HepG2 (cell line): ENCODE data around the gene ERBB3. TPM values are rescaled to one million over a fixed set of nuclear protein-coding genes. Genes with fewer than 3 reads are reported as not detected.
A peak's percentile ranks its signal among the peaks of the same experiment; 100 is the strongest.

Experiments used
- ATM ChIP-seq: fragments of 450-650 bp; IDR thresholded peaks from 2 replicates; pipeline ENCODE4 v1.7.1; 2017; ENCODE audit warnings: mild to moderate bottlenecking, borderline replicate concordance
- BRCA1 ChIP-seq: sonication (generic); formaldehyde crosslinking; IDR thresholded peaks from 2 replicates; pipeline ENCODE4 v1.4.0; 2020; ENCODE audit warnings: missing genetic modification reagents
- CBFB ChIP-seq: sonication (generic); formaldehyde crosslinking; IDR thresholded peaks from 2 replicates; pipeline ENCODE4 v1.4.0; 2020; ENCODE audit warnings: missing genetic modification reagents
- CBX1 ChIP-seq: IDR thresholded peaks from one replicate; pipeline ENCODE4 v1.6.1; 2016; ENCODE audit warnings: antibody characterized with exemption, low read depth
- EP300 ChIP-seq, 3 experiments: sonication (generic) in 1 of 3; formaldehyde crosslinking in 1 of 3; IDR thresholded peaks; 2 replicates each; pipeline versions ENCODE4 v1.5.1 to v1.6.1; 2011 to 2020; ENCODE audit warnings: low read depth in 2 of 3, low read length in 2 of 3, borderline replicate concordance in 1 of 3, improper control_type of control experiment in 1 of 3, mild to moderate bottlenecking in 1 of 3, missing genetic modification reagents in 1 of 3, moderate library complexity in 1 of 3
- NFE2L1 ChIP-seq: sonication (generic); formaldehyde crosslinking; IDR thresholded peaks from 2 replicates; pipeline ENCODE4 v1.4.0; 2020; ENCODE audit warnings: missing genetic modification reagents, mild to moderate bottlenecking, borderline replicate concordance
- RBFOX2 ChIP-seq: fragments of 200-400 bp; formaldehyde crosslinking; IDR thresholded peaks from 2 replicates; pipeline ENCODE4 v1.6.1; 2017; ENCODE audit warnings: low read depth, mild to moderate bottlenecking, low read length
- RNF2 ChIP-seq: fragments of 450-650 bp; conservative IDR thresholded peaks from 2 replicates; pipeline ENCODE4 v1.6.1; 2016; ENCODE audit warnings: low read depth
- RXRA ChIP-seq: sonication (generic); formaldehyde crosslinking; IDR thresholded peaks from 2 replicates; pipeline ENCODE4 v1.5.1; 2020; ENCODE audit warnings: missing genetic modification reagents
- SAP130 ChIP-seq: IDR thresholded peaks from 2 replicates; pipeline ENCODE4 v1.6.1; 2016; ENCODE audit warnings: low read depth
- SIN3B ChIP-seq: fragments of 150-350 bp; IDR thresholded peaks from 2 replicates; pipeline ENCODE4 v1.6.1; 2014; ENCODE audit warnings: low read length
- SNAI1 ChIP-seq: sonication (generic); formaldehyde crosslinking; IDR thresholded peaks from 2 replicates; pipeline ENCODE4 v1.5.0; 2020; ENCODE audit warnings: mild to moderate bottlenecking, missing genetic modification reagents, borderline replicate concordance
- SP4 ChIP-seq: sonication (generic); formaldehyde crosslinking; IDR thresholded peaks from 2 replicates; pipeline ENCODE4 v1.8.1; 2023; ENCODE audit warnings: mild to moderate bottlenecking, missing genetic modification reagents
- SRSF1 ChIP-seq: fragments of 200-400 bp; formaldehyde crosslinking; optimal IDR thresholded peaks from 2 replicates; pipeline ENCODE3; 2017; ENCODE audit warnings: mild to moderate bottlenecking, low read depth, low read length, moderate library complexity
- THAP11 ChIP-seq: IDR thresholded peaks from 2 replicates; pipeline ENCODE4 v1.6.1; 2016; ENCODE audit warnings: missing biosample characterization, missing genetic modification reagents
- ZBTB20 ChIP-seq: sonication (generic); formaldehyde crosslinking; IDR thresholded peaks from 2 replicates; pipeline ENCODE4 v1.8.1; 2023; ENCODE audit warnings: missing genetic modification reagents, low read depth, mild to moderate bottlenecking, borderline replicate concordance
- ZNF329 ChIP-seq: sonication (generic); formaldehyde crosslinking; IDR thresholded peaks from 2 replicates; pipeline ENCODE4 v1.9.0; 2021; ENCODE audit warnings: low read depth, mild to moderate bottlenecking, missing genetic modification reagents
- ZNF496 ChIP-seq: sonication (generic); formaldehyde crosslinking; IDR thresholded peaks from 2 replicates; pipeline ENCODE4 v1.8.1; 2023; ENCODE audit warnings: mild to moderate bottlenecking, moderate library complexity, missing genetic modification reagents; ENCODE audit not compliant: insufficient replicate concordance
- ZNF773 ChIP-seq: sonication (generic); formaldehyde crosslinking; IDR thresholded peaks from 2 replicates; pipeline ENCODE4 v1.4.0; 2020; ENCODE audit warnings: missing genetic modification reagents, borderline replicate concordance
- ZZZ3 ChIP-seq: sonication (generic); formaldehyde crosslinking; IDR thresholded peaks from 2 replicates; pipeline ENCODE4 v1.4.0; 2020; ENCODE audit warnings: missing genetic modification reagents, mild to moderate bottlenecking, borderline replicate concordance
- polyA plus RNA-seq, 8 experiments: library from polyadenylated mRNA; depleted of rRNA in 3 of 8; stranded (reverse) in 7 of 8; unstranded in 1 of 8; fragments of >200 nt; fragmentation: Illumina TruSeq in 4 of 8; extraction: Trizol in 4 of 8; gene quantifications; 2 replicates each; pipeline versions ENCODE4 v1.2.1 to v1.2.3, GENCODE V29; 2011 to 2016; ENCODE audit warnings: low read depth in 4 of 8, missing spikeins in 1 of 8, mixed read lengths in 1 of 8; ENCODE audit not compliant: insufficient read depth in 1 of 8
- total RNA-seq, 5 experiments: library from RNA; depleted of rRNA; stranded (reverse); fragments of >200 nt; fragmentation: Illumina TruSeq; extraction: Trizol; gene quantifications; 2 replicates each; pipeline ENCODE4 v1.2.3, GENCODE V29; 2016; ENCODE audit warnings: low read depth in 1 of 5
- TF ChIP-seq, protein P1 (sequence below): sonication (generic); formaldehyde crosslinking; IDR thresholded peaks from 2 replicates; pipeline ENCODE4 v1.4.0; 2020; ENCODE audit warnings: missing genetic modification reagents
- TF ChIP-seq, protein P2 (sequence below): IDR thresholded peaks from 2 replicates; pipeline ENCODE4 v1.6.1; 2018; ENCODE audit warnings: missing genetic modification reagents
- TF ChIP-seq, protein P3 (sequence below): sonication (generic); formaldehyde crosslinking; IDR thresholded peaks from 2 replicates; pipeline ENCODE4 v1.5.0; 2020; ENCODE audit warnings: missing genetic modification reagents, mild to moderate bottlenecking, borderline replicate concordance
- TF ChIP-seq, protein P4 (sequence below): IDR thresholded peaks from 2 replicates; pipeline ENCODE4 v1.6.1; 2016; ENCODE audit warnings: low read depth, control low read depth

The ERBB3 gene
- total and polyA plus RNA-seq, 2 of the 13 experiments (the other 11 are each of a cell fraction or from before 2014, with no cell fraction given): 93.6 to 358 TPM

DNA sequence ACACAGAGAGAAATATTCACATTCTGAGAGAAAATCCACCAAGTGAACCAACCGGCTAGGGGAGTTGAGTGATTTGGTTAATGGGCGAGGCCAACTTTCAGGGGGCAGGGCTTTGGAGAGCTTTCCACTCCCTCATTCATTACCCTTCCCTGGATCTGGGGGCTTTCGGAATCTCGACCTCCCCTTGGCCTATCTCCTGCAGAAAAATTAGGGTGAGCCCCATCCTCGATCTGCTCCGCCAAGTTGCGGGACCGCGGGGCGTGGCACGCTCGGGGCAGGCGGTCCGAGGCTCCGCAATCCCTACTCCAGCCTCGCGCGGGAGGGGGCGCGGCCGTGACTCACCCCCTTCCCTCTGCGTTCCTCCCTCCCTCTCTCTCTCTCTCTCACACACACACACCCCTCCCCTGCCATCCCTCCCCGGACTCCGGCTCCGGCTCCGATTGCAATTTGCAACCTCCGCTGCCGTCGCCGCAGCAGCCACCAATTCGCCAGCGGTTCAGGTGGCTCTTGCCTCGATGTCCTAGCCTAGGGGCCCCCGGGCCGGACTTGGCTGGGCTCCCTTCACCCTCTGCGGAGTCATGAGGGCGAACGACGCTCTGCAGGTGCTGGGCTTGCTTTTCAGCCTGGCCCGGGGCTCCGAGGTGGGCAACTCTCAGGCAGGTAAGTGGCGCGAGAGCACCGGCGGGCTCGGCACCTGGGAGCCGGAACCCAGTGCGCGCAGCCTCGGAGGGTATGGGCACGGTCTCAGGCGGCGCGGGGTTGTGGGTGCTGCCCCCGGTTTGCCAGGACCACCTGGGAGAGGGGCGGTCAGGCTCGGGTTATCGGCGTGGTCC lies at the start of gene ERBB3 (continued):
- TF ChIP-seq, protein P1, sequence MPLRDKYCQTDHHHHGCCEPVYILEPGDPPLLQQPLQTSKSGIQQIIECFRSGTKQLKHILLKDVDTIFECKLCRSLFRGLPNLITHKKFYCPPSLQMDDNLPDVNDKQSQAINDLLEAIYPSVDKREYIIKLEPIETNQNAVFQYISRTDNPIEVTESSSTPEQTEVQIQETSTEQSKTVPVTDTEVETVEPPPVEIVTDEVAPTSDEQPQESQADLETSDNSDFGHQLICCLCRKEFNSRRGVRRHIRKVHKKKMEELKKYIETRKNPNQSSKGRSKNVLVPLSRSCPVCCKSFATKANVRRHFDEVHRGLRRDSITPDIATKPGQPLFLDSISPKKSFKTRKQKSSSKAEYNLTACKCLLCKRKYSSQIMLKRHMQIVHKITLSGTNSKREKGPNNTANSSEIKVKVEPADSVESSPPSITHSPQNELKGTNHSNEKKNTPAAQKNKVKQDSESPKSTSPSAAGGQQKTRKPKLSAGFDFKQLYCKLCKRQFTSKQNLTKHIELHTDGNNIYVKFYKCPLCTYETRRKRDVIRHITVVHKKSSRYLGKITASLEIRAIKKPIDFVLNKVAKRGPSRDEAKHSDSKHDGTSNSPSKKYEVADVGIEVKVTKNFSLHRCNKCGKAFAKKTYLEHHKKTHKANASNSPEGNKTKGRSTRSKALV (CRISPR knock-in tag): no peak; the same call in 1 of the 2 replicates
- TF ChIP-seq ZZZ3 (CRISPR knock-in tag): no peak; the same call in 1 of the 2 replicates
- TF ChIP-seq, protein P2, sequence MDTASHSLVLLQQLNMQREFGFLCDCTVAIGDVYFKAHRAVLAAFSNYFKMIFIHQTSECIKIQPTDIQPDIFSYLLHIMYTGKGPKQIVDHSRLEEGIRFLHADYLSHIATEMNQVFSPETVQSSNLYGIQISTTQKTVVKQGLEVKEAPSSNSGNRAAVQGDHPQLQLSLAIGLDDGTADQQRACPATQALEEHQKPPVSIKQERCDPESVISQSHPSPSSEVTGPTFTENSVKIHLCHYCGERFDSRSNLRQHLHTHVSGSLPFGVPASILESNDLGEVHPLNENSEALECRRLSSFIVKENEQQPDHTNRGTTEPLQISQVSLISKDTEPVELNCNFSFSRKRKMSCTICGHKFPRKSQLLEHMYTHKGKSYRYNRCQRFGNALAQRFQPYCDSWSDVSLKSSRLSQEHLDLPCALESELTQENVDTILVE: no peak
- TF ChIP-seq THAP11: peak; percentile 64
- peak; percentile 84 for TF ChIP-seq SAP130
- no peak for TF ChIP-seq NFE2L1
- TF ChIP-seq ZNF496 (CRISPR knock-in tag): no peak
- TF ChIP-seq CBX1: no peak
- TF ChIP-seq, protein P3, sequence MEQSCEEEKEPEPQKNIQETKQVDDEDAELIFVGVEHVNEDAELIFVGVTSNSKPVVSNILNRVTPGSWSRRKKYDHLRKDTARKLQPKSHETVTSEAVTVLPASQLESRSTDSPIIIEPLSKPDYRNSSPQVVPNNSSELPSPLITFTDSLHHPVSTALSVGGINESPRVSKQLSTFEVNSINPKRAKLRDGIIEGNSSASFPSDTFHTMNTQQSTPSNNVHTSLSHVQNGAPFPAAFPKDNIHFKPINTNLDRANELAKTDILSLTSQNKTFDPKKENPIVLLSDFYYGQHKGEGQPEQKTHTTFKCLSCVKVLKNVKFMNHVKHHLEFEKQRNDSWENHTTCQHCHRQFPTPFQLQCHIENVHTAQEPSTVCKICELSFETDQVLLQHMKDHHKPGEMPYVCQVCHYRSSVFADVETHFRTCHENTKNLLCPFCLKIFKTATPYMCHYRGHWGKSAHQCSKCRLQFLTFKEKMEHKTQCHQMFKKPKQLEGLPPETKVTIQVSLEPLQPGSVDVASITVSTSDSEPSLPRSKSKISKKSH: no peak
- no peak for TF ChIP-seq BRCA1 (CRISPR knock-in tag)
- TF ChIP-seq ZNF773 (CRISPR knock-in tag): peak; percentile 21; the same call in 1 of the 2 replicates
- no peak; the same call in none of the 2 replicates for TF ChIP-seq RXRA (CRISPR knock-in tag)
- peak; percentile 53; the same call in 1 of the 2 replicates for TF ChIP-seq ZNF329 (CRISPR knock-in tag)
- no peak for TF ChIP-seq ATM
- peak; percentile 98 for TF ChIP-seq RBFOX2
- peak; percentile 78 for TF ChIP-seq SP4 (CRISPR knock-in tag)
- no peak for TF ChIP-seq ZBTB20 (CRISPR knock-in tag)
- no peak for TF ChIP-seq CBFB (CRISPR knock-in tag)
- no peak for TF ChIP-seq RNF2
- no peak for TF ChIP-seq SIN3B
- no peak for TF ChIP-seq EP300 (IDR thresholded peaks at IDR 0.05; ENCODE audit: low read depth in 2 of 2, low read length in 2 of 2)
- no peak for TF ChIP-seq EP300 (CRISPR knock-in tag; IDR thresholded peaks at IDR 0.05; ENCODE audit: borderline replicate concordance)
- TF ChIP-seq, protein P4, sequence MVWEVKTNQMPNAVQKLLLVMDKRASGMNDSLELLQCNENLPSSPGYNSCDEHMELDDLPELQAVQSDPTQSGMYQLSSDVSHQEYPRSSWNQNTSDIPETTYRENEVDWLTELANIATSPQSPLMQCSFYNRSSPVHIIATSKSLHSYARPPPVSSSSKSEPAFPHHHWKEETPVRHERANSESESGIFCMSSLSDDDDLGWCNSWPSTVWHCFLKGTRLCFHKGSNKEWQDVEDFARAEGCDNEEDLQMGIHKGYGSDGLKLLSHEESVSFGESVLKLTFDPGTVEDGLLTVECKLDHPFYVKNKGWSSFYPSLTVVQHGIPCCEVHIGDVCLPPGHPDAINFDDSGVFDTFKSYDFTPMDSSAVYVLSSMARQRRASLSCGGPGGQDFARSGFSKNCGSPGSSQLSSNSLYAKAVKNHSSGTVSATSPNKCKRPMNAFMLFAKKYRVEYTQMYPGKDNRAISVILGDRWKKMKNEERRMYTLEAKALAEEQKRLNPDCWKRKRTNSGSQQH (CRISPR knock-in tag): peak; percentile 89; the same call in 1 of the 2 replicates
- TF ChIP-seq SRSF1: peak; percentile 65
- 0 out of 2 replicates have a peak, but pooled peaks have one; percentile 22 for TF ChIP-seq SNAI1 (CRISPR knock-in tag)
